Left renal cortex interstitium (tissue), 4 donors: ENCODE measurements around the gene ZC3H7B. TPM values are rescaled to one million over a fixed set of nuclear protein-coding genes. Genes with fewer than 3 reads are reported as not detected.

Source experiments
- DNase-seq, 4 donors: peaks; one replicate each; pipeline ENCODE4 v3.0.0-alpha.2; 2013; ENCODE audit warnings: low read depth in 4 of 4, low spot score in 2 of 4, missing footprints in 1 of 4
- polyA plus RNA-seq, 4 donors: library from polyadenylated mRNA; unstranded; fragments of 120-200 nt; gene quantifications; one replicate each; pipeline ENCODE4 v1.2.1, GENCODE V29; 2013; ENCODE audit not compliant: insufficient read length in 4 of 4

ZC3H7B gene
- polyA plus RNA-seq, 4 donors = 70.6 to 109 (median 94.8) TPM

DNA sequence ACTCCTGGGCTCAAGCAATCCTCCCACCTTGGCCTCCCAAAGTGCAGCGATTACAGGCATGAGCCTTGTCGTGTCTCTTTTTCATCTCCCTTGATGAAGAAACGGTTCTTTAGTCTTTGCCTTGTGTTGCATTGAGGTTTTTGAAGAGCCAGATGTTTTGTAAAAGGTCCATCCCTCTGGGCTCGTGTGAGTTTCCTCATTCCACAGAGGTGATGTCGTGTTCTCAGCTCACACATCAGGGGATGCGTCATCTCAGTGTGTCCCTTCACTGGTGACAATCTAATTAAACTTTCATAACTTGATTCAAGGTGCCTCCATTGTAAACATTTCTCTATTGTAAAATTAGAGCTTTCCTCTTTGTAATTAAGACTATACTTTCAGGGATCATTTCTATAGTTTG is 50.7 kb downstream of the ZC3H7B start:
- no peak for DNase-seq

DNA sequence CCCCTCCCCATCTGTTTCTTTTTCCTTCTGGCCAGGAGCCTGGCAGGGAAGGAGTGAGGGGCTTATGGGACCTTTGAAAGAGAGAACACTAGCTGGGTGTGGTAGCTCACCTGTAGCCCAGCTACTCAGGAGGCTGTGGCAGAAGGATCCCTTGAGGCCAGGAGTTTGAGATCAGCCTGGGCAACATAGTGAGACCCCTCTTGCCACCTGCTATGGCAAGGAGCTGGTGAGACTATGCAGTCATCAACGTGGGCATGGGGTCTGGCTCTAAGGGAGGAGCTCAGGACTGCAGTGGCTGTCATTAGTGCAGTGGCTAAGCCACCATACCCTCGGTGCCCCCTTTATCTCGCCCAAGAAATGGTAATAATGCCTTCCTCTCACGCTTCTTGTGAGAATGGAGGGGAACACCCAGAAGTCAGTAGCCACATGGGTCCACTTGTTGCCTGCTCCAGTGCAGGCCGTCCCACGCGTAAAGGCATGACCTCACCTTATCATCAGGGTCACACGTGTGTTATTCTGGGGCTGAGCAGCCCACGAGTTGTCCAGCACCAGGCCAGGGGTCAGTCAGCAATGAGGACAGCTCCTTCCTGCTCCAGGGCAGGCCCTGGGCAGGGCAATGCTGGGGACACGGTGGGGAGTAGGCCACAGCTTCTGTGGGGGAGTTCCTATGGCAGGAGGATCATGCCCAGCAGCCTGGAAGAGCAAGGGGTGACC is 52.7 kb downstream of the ZC3H7B start:
- no peak for DNase-seq

DNA sequence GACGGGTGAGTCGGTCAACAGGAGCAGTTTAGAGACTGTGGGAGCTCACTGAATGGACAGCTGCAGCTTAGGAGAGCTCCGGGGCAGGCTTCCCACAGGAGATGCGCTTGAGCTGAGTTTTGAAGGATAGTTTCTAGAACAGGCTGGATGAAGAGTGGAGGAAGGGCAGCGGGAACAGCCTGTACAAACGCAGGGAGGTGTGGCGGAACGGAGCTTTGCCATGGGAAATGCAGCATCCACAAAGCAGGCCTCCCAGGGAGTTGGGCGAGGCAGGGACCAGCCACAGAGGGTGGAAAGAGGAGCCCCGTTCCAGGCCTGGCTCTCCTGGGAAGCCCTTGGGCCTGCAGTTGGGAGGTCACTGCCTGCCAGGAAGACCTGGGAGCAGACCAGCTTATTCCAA is 53.7 kb downstream of the ZC3H7B start:
- no peak for DNase-seq

DNA sequence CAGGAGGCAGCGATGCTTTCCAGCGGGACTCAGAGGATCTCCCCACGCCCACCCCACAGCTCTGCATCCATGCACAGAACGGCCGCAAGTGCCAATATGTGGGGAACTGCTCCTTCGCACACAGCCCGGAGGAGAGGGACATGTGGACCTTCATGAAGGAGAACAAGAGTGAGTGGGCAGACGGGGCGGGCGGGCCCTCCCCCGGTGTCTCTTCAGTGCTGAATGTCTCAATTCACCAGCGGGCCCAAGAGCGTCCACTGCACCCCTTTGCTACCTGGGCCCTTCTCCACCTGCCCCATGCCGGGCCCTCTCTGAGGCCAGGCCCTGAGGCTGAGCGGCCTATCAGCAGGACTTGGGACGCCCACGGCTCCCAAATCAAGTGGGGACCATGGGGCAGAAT is 54.6 kb downstream of the ZC3H7B start:
- DNase-seq = no peak

DNA sequence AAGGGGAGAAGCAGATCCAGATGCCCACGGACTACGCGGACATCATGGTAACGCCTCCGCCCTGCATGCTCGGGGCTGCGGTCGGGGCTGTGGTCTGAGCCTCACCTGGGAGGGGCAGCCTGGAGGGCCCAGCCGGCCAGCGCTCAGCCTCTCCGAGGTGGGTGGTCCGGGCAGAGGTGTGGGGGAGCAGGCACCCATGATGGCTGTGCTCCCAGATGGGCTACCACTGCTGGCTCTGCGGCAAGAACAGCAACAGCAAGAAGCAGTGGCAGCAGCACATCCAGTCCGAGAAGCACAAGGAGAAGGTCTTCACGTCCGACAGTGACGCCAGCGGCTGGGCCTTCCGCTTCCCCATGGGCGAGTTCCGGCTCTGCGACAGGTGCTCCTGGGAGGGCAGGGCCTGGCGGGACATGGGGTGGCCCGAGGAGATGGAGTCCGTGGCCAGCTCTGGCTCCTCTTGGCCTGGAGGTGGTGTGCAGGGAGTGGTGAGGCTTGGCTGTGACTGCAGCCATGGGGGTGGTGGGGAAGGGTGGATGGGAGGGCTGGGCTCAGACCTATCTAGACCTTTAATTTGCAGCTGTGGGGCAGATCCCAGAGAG is 55.2 kb downstream of the ZC3H7B start:
- DNase-seq = no peak

DNA sequence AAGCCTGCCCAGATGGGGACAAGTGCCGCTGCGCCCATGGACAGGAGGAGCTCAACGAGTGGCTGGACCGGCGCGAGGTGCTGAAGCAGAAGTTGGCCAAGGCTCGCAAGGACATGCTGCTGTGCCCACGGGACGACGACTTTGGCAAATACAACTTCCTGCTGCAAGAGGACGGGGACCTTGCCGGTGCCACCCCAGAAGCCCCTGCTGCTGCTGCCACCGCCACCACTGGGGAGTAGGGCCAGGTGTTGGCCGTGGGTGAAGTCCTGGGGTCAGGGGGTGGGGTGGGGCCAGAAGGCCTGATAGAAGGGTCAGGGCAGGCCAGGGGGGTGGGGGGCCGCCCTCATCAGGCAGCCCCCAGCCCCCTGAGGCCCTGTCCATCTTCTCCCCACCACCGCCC is 55.9 kb downstream of the ZC3H7B start:
- DNase-seq = no peak

DNA sequence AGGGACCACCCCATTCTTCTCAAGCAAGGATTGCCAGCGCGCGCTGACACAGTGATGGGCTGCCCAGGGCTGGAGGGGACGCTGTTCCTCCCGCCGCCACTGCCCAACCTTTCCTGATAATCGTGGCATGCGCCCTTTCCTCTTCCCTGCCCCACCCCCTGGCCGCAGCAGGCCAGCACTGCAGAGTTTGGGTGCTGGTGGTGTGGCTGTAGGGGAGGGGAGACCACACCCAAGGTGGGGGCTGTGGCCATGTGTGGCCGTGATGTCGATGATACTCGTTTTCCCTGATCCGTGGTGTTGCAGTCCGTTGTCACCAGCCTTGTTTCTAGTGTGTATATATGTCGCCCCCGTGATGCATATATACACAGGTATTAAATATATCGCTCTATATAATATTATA is 57.6 kb downstream of the ZC3H7B start:
- DNase-seq = no peak

DNA sequence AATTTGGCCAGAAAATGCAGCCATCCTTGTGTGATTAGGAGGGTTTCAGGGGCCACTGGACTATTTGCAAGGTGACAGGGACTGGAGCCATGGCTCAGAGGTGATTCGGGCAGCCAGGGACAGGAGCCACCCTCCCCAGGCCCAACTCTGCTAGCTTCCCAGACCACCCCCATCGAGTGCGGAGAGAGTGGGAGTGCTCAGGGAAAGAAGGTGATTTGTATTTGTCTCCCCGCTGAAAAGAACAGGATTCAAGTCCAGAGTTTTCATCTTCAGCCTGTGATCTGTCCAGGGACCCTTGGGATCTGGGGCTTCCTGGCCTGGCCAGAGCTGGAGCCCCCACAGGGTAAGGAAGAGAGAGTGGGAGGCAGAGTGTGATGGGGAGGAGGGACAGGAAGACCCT is 58.1 kb downstream of the ZC3H7B start:
- DNase-seq = no peak

DNA sequence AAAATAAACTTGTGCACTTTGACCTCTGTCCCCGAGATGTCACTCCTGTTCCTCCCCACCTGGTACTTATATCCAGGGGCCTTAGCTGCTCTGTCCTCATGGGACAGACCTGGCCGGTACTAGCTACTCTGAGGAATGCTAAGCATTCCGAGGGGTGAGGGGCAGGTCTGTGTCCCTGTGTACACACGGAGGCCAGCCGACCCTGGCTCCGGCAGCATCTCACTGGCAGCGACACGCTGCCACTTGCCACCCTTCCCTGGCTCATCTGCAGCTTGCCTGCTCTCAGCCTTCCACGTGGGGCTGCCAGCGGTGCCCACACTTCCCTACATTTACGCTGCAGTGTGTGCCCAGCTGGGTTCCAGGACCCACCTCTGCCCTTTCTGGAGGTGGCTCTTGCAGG is 58.8 kb downstream of the ZC3H7B start:
- DNase-seq = peak in 1 of 4 donors; percentile 49

DNA sequence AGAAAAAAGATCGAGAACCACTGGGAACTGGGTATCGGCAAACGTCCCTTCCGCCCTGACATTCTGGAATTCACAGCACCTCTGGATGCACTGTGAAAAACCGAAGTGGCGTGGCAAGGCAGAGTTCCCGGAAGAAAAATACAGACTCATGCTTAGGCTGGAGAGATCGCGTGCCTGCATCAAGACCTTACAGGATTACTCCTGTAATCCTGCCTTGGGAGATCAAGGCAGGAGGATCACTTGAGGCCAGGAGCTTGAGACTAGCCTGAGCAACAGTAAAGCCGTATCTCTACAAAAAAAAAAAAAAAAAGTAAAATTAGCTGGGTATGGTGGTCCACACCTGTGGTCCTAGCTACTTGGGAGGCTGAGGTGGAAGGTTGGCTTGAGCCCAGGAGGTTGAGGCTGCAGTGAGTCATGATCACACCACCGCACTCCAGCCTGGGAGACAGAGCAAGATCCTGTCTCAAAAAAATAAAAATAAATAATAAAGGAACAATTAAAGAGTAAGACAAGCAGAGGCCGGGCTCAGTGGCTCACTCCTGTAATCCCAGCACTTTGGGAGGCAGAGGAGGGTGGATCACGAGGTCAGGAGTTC is 60.5 kb downstream of the ZC3H7B start:
- no peak for DNase-seq

DNA sequence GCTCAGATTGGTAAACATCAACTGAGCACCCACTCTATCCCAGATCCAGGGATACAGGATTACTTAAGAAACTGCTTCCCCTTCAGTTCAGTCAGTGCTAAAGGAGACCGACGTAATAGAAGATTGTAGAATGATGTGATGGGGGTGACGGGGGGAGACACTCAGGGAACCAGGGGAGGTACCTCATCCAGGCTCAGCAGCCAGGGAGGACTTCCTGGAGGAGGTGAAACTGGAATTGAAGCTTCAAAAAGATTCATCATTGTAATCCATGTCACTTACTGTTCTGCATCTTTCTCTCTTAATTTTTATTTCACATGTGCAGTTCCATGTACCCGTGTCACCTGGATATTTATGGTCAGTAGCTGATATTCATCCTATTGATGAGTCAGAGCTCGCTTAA is 61.3 kb downstream of the ZC3H7B start:
- DNase-seq = no peak

DNA sequence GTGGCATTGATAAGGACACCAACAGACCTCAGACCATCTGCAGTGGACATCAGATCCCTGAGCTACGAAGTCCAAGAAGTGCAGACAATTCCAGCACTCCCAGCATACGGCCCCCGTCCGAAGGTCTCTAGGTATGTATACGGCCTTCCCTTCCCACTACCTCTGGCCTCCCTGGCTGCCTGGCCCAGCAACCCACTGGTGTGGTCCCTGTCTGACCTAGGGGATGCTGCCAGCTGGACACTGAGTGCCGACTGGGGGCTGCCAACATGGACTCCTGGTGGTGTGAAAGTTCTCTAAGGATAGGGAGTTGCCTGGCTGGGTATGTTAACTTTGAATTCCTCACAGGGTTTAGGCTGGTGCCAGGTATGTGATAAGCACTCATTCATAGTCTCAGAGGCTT is 62.9 kb downstream of the ZC3H7B start:
- DNase-seq = no peak

DNA sequence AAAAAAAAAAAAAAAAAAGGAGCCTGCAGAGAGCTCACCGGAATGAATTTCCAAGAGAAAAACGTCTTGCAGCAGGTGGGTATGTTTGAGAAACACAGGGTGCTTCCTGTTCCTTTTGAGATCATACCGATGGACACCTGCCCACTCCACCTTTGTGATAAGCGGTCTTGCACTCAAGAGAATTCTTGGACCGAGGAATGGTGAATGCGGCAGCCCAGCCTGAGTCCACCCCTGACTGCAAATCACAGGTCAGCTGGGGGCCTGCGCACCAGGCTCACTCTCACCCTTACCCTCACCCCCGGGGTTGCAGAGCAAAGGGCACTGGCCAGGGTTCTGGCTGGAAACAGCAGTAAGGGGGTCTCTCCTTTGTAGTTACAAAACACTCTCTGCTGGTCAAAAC is 63.6 kb downstream of the ZC3H7B start:
- DNase-seq = no peak

DNA sequence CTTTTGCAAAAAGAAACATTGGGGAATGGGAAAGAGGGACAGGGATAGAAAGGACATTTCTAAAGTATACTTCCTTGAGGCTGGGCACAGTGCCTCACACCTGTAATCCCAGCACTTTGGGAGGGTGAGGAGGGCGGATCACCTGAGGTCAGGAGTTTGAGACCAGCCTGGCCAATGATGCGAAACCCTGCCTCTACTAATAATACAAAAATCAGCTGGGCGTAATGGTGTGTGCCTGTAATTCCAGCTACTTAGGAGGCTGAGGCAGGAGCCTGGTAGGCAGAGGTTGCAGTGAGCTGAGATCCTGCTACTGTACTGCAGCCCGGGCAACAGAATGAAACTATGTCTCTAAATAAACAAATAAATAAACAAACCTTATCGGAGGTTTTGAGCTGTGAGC is 64.1 kb downstream of the ZC3H7B start:
- no peak for DNase-seq

DNA sequence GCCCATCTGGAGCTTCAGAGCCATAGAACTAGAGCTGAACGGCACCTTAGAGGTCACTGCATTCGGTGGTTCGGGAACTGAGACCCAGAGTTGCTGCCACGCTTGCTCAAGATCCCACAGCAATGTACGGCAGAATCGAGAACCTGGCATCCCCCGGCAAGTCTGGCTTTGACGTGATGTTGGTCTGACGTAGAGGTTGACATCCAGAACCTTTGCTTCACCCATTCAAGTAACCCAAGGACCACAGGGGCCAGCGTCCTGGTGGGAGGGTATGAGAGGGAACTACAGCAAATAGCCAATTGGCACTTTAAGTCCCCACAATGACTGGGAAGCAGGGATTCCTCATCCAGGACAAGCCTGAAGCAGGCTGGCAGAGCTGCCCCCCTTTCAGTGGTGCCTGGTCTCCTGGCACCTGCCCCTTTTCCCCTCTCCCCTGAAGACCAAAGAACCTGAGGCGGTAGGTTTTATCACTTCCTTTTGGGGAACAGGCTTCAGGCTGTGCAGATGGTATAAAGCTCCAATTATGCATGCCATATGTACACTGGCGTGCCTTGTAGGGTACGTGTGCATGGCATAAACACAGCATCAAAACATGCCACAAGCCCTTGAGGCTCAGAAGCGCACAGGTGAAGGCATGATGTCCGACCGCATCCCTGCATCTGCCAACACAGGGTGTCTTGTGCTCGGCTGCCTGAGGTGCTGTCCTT is 65.2 kb downstream of the ZC3H7B start:
- no peak for DNase-seq

DNA sequence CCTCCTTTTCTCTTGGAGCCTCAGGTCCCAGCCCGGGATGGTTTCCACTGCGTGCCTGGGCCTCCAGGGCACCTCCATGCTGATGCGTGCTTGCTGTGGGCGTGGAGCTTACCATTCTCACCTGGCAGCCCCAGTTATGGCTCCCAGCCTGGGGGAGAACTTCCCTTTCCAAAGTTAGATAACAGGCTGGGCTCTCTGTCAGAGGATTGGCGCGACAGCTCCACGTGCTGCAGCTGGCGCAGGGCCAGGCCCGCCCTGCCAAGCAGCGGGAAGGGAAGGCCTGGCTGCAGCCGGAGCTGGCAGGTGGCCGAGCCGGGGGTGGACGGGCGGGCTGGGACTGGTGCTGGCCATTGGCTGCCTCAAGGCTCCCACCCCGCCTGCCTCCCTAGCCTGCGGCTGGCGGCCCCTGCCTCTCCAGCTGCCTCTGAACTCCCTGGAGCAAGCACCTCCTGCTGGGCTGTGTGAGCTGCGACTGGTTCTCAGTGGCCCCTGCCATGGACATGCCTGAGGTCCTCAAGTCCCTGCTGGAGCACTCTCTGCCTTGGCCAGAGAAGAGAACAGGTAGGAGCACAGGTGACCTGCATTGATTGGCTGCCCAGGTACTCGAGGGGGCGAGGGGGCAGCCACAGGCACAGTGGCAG is 65.8 kb downstream of the ZC3H7B start:
- DNase-seq = peak in 3 of 4 donors; percentile 74 to 85 (median 78)

DNA sequence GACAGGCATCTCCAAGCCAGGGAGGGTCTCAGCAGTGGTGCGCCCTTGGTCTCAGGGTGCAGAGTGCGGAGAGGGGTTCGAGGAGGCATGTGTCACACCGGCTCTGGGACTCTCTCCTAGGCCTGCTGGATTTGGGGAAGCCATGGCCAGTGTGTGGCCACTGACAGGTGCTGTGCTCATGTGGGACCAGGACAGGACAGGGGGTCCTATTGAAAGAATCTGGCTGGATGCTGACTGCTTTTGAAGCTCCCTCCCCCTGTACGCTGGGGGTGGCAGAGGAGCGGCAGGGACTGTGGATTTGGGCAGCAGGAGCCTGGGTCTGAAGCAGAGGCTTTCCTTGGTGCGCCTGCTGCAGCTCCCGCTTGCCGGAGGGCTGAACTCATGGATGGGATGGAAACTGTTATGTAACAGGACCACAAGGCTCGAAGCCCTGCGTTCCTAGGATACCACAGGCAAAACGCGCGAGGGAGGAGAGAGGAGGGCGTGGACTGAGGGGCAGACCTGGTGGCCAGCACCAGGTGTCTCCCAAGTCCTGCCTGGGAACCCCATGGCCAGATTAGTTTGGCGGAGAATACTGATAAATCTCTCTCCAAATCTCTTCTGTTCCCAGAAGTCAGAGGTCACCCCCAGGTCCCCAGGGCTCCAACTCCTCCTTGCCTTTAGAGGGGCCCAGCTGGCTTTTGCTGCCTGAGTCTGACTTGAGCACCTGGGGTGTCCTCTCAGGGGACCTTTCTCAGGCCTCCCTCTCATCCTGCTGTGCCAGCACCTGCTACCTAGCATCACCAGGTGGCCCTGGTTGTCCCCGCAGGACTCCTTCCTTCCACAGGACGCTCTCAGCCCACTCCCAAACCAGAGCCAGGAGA is 66.6 kb downstream of the ZC3H7B start:
- DNase-seq = no peak

DNA sequence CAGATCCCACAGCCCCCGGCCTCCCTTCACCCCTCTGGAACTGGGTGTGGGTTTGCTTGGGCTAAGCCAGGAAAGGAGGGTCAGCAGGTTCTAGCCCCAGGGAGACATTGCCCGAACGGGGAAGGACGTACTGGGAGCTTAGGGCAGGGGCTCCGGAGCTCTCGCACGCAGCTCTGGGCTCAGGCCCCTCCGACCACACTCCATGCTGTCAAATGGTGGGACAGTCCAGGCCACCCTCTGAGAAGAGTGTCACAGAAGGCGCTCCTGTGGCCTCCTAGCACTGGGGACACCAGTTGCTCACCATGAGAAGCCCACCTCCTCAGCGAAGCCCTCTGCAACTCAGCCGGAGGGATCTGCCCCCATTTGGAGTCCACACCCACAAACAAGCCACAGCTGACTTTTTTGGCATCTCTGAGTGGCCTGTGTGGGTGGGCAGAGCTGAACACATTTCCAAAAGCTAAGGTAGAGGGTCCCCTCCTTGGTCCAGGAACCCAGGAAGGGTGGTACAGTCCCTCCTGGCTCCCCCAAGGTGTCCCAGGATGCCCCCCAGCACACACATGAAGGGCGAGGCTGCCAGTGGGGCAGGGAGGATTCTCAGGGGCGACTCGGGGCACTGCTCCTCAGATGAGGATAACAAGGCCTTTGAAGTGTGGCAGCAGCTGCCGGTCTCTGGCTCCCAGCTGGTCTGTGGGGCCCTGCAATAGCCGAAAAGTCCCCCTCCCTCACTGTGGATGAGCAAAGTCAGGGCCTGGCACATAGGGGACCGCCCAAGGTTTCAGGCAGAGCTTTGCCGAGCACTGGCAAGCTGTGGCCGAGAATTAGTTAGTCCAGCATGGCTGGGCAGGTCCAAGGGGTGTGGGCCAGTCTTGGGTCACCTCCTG is 67.5 kb downstream of the ZC3H7B start:
- DNase-seq = no peak

DNA sequence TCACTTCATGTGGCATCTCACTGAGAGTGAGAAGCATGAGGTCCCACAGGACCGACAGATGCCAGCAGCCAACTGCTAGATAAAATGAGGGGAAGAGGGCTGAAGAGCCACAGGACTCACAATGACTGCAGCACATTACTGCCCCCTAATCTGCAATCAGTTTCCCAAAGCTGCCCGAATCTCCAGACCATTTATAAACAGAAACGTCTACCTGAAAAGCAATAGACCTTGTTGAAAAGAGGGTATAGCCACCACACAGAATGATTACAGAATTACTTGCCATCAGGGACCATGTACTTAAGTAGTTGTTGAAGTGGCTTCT is 68.1 kb downstream of the ZC3H7B start:
- no peak for DNase-seq
